WTC11 (cell line): ENCODE data around the gene SLC25A26. TPM values are rescaled to one million over a fixed set of nuclear protein-coding genes. Genes with fewer than 3 reads are reported as not detected.

Experiments
- ATF1 ChIP-seq: sonication (generic); formaldehyde crosslinking; IDR thresholded peaks from 2 replicates; pipeline ENCODE4 v1.8.1; 2023; ENCODE audit warnings: mild to moderate bottlenecking, moderate library complexity, missing genetic modification reagents
- ATF3 ChIP-seq: sonication (generic); formaldehyde crosslinking; conservative IDR thresholded peaks from 2 replicates; pipeline ENCODE4 v1.8.1; 2022; ENCODE audit warnings: mild to moderate bottlenecking, missing genetic modification reagents
- CREM ChIP-seq: sonication (generic); formaldehyde crosslinking; IDR thresholded peaks from 2 replicates; pipeline ENCODE4 v1.8.1; 2022; ENCODE audit warnings: mild to moderate bottlenecking, missing genetic modification reagents, moderate library complexity
- FOXJ3 ChIP-seq: sonication (generic); formaldehyde crosslinking; IDR thresholded peaks from 2 replicates; pipeline ENCODE4 v1.9.0; 2021; ENCODE audit warnings: missing genetic modification reagents, mild to moderate bottlenecking, borderline replicate concordance
- FOXK1 ChIP-seq: sonication (generic); formaldehyde crosslinking; IDR thresholded peaks from 2 replicates; pipeline ENCODE4 v1.8.0; 2022; ENCODE audit warnings: mild to moderate bottlenecking, moderate library complexity, missing genetic modification reagents
- FOXP4 ChIP-seq: sonication (generic); formaldehyde crosslinking; IDR thresholded peaks from 2 replicates; pipeline ENCODE4 v1.8.0; 2022; ENCODE audit warnings: mild to moderate bottlenecking, missing genetic modification reagents
- GABPB1 ChIP-seq: sonication (generic); formaldehyde crosslinking; IDR thresholded peaks from 2 replicates; pipeline ENCODE4 v1.8.1; 2023; ENCODE audit warnings: mild to moderate bottlenecking, missing genetic modification reagents
- GTF2I ChIP-seq: fragments of 250-450 bp; sonication (Bioruptor Pico); conservative IDR thresholded peaks from 2 replicates; pipeline ENCODE4 v1.4.0; 2021; ENCODE audit warnings: mild to moderate bottlenecking
- SMAD4 ChIP-seq: sonication (generic); formaldehyde crosslinking; IDR thresholded peaks from 2 replicates; pipeline ENCODE4 v1.8.0; 2022; ENCODE audit warnings: mild to moderate bottlenecking, missing genetic modification reagents
- SP1 ChIP-seq: sonication (generic); formaldehyde crosslinking; conservative IDR thresholded peaks from 2 replicates; pipeline ENCODE4 v1.8.1; 2022; ENCODE audit warnings: missing genetic modification reagents
- ZNF121 ChIP-seq: sonication (generic); formaldehyde crosslinking; IDR thresholded peaks from 2 replicates; pipeline ENCODE4 v1.8.0; 2023; ENCODE audit warnings: missing genetic modification reagents
- ZNF263 ChIP-seq: sonication (generic); formaldehyde crosslinking; IDR thresholded peaks from 2 replicates; pipeline ENCODE4 v1.8.1; 2022; ENCODE audit warnings: low read depth, mild to moderate bottlenecking, moderate library complexity, missing genetic modification reagents
- ZNF416 ChIP-seq: fragments of 250-450 bp; sonication (Bioruptor Pico); IDR thresholded peaks from 2 replicates; pipeline ENCODE4 v1.9.0; 2021; ENCODE audit warnings: mild to moderate bottlenecking, inconsistent platforms
- total RNA-seq: library from RNA; stranded (reverse); gene quantifications from 3 replicates; pipeline ENCODE4 v1.2.3, GENCODE V29; 2021
- TF ChIP-seq, protein P1 (sequence below): fragments of 250-450 bp; sonication (Bioruptor Pico); IDR thresholded peaks from 2 replicates; pipeline ENCODE4 v1.9.0; 2021; ENCODE audit warnings: mild to moderate bottlenecking, borderline replicate concordance
- TF ChIP-seq, protein P2 (sequence below): sonication (generic); formaldehyde crosslinking; IDR thresholded peaks from 2 replicates; pipeline ENCODE4 v1.8.0; 2023; ENCODE audit warnings: missing genetic modification reagents, mild to moderate bottlenecking, borderline replicate concordance
- TF ChIP-seq, protein P3 (sequence below): sonication (generic); formaldehyde crosslinking; IDR thresholded peaks from 2 replicates; pipeline ENCODE4 v1.8.1; 2023; ENCODE audit warnings: mild to moderate bottlenecking, missing genetic modification reagents, moderate library complexity
- TF ChIP-seq, protein P4 (sequence below): sonication (generic); formaldehyde crosslinking; IDR thresholded peaks from 2 replicates; pipeline ENCODE4 v1.8.0; 2023; ENCODE audit warnings: mild to moderate bottlenecking, missing genetic modification reagents
- TF ChIP-seq, protein P5 (sequence below): sonication (generic); formaldehyde crosslinking; IDR thresholded peaks from 2 replicates; pipeline ENCODE4 v1.8.1; 2023; ENCODE audit warnings: mild to moderate bottlenecking, moderate library complexity, missing genetic modification reagents
- TF ChIP-seq, protein P6 (sequence below): fragments of 250-450 bp; sonication (Bioruptor Pico); IDR thresholded peaks from 2 replicates; pipeline ENCODE4 v1.9.0; 2021; ENCODE audit warnings: moderate library complexity, mild to moderate bottlenecking, inconsistent platforms, borderline replicate concordance

SLC25A26 gene
- total RNA-seq, 1 experiment from 2014 or later: 29.1 TPM

- TF ChIP-seq, protein P1, sequence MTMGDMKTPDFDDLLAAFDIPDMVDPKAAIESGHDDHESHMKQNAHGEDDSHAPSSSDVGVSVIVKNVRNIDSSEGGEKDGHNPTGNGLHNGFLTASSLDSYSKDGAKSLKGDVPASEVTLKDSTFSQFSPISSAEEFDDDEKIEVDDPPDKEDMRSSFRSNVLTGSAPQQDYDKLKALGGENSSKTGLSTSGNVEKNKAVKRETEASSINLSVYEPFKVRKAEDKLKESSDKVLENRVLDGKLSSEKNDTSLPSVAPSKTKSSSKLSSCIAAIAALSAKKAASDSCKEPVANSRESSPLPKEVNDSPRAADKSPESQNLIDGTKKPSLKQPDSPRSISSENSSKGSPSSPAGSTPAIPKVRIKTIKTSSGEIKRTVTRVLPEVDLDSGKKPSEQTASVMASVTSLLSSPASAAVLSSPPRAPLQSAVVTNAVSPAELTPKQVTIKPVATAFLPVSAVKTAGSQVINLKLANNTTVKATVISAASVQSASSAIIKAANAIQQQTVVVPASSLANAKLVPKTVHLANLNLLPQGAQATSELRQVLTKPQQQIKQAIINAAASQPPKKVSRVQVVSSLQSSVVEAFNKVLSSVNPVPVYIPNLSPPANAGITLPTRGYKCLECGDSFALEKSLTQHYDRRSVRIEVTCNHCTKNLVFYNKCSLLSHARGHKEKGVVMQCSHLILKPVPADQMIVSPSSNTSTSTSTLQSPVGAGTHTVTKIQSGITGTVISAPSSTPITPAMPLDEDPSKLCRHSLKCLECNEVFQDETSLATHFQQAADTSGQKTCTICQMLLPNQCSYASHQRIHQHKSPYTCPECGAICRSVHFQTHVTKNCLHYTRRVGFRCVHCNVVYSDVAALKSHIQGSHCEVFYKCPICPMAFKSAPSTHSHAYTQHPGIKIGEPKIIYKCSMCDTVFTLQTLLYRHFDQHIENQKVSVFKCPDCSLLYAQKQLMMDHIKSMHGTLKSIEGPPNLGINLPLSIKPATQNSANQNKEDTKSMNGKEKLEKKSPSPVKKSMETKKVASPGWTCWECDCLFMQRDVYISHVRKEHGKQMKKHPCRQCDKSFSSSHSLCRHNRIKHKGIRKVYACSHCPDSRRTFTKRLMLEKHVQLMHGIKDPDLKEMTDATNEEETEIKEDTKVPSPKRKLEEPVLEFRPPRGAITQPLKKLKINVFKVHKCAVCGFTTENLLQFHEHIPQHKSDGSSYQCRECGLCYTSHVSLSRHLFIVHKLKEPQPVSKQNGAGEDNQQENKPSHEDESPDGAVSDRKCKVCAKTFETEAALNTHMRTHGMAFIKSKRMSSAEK (CRISPR knock-in tag): no peak
- TF ChIP-seq ATF1 (no peak), FOXP4 (CRISPR knock-in tag) (peak; percentile 15; the same call in 1 of the 2 replicates), ZNF416 (CRISPR knock-in tag) (no peak), GABPB1 (CRISPR knock-in tag) (no peak), FOXK1 (no peak), GTF2I (CRISPR knock-in tag) (no peak), CREM (CRISPR knock-in tag) (peak; percentile 51; the same call in 1 of the 2 replicates), ZNF263 (no peak), ATF3 (CRISPR knock-in tag) (no peak), FOXJ3 (no peak), SMAD4 (CRISPR knock-in tag) (no peak), ZNF121 (CRISPR knock-in tag) (peak; percentile 41; the same call in 1 of the 2 replicates), SP1 (no peak; the same call in 1 of the 2 replicates)
- TF ChIP-seq, protein P2, sequence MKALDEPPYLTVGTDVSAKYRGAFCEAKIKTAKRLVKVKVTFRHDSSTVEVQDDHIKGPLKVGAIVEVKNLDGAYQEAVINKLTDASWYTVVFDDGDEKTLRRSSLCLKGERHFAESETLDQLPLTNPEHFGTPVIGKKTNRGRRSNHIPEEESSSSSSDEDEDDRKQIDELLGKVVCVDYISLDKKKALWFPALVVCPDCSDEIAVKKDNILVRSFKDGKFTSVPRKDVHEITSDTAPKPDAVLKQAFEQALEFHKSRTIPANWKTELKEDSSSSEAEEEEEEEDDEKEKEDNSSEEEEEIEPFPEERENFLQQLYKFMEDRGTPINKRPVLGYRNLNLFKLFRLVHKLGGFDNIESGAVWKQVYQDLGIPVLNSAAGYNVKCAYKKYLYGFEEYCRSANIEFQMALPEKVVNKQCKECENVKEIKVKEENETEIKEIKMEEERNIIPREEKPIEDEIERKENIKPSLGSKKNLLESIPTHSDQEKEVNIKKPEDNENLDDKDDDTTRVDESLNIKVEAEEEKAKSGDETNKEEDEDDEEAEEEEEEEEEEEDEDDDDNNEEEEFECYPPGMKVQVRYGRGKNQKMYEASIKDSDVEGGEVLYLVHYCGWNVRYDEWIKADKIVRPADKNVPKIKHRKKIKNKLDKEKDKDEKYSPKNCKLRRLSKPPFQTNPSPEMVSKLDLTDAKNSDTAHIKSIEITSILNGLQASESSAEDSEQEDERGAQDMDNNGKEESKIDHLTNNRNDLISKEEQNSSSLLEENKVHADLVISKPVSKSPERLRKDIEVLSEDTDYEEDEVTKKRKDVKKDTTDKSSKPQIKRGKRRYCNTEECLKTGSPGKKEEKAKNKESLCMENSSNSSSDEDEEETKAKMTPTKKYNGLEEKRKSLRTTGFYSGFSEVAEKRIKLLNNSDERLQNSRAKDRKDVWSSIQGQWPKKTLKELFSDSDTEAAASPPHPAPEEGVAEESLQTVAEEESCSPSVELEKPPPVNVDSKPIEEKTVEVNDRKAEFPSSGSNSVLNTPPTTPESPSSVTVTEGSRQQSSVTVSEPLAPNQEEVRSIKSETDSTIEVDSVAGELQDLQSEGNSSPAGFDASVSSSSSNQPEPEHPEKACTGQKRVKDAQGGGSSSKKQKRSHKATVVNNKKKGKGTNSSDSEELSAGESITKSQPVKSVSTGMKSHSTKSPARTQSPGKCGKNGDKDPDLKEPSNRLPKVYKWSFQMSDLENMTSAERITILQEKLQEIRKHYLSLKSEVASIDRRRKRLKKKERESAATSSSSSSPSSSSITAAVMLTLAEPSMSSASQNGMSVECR (CRISPR knock-in tag): no peak; the same call in 1 of the 2 replicates
- TF ChIP-seq, protein P3, sequence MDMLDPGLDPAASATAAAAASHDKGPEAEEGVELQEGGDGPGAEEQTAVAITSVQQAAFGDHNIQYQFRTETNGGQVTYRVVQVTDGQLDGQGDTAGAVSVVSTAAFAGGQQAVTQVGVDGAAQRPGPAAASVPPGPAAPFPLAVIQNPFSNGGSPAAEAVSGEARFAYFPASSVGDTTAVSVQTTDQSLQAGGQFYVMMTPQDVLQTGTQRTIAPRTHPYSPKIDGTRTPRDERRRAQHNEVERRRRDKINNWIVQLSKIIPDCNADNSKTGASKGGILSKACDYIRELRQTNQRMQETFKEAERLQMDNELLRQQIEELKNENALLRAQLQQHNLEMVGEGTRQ (CRISPR knock-in tag): 0 out of 2 replicates have a peak, but pooled peaks have one; percentile 16
- TF ChIP-seq, protein P4, sequence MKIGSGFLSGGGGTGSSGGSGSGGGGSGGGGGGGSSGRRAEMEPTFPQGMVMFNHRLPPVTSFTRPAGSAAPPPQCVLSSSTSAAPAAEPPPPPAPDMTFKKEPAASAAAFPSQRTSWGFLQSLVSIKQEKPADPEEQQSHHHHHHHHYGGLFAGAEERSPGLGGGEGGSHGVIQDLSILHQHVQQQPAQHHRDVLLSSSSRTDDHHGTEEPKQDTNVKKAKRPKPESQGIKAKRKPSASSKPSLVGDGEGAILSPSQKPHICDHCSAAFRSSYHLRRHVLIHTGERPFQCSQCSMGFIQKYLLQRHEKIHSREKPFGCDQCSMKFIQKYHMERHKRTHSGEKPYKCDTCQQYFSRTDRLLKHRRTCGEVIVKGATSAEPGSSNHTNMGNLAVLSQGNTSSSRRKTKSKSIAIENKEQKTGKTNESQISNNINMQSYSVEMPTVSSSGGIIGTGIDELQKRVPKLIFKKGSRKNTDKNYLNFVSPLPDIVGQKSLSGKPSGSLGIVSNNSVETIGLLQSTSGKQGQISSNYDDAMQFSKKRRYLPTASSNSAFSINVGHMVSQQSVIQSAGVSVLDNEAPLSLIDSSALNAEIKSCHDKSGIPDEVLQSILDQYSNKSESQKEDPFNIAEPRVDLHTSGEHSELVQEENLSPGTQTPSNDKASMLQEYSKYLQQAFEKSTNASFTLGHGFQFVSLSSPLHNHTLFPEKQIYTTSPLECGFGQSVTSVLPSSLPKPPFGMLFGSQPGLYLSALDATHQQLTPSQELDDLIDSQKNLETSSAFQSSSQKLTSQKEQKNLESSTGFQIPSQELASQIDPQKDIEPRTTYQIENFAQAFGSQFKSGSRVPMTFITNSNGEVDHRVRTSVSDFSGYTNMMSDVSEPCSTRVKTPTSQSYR (CRISPR knock-in tag): peak; percentile 87; the same call in 1 of the 2 replicates
- TF ChIP-seq, protein P5, sequence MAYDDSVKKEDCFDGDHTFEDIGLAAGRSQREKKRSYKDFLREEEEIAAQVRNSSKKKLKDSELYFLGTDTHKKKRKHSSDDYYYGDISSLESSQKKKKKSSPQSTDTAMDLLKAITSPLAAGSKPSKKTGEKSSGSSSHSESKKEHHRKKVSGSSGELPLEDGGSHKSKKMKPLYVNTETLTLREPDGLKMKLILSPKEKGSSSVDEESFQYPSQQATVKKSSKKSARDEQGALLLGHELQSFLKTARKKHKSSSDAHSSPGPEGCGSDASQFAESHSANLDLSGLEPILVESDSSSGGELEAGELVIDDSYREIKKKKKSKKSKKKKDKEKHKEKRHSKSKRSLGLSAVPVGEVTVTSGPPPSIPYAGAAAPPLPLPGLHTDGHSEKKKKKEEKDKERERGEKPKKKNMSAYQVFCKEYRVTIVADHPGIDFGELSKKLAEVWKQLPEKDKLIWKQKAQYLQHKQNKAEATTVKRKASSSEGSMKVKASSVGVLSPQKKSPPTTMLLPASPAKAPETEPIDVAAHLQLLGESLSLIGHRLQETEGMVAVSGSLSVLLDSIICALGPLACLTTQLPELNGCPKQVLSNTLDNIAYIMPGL (CRISPR knock-in tag): no peak
- TF ChIP-seq, protein P6, sequence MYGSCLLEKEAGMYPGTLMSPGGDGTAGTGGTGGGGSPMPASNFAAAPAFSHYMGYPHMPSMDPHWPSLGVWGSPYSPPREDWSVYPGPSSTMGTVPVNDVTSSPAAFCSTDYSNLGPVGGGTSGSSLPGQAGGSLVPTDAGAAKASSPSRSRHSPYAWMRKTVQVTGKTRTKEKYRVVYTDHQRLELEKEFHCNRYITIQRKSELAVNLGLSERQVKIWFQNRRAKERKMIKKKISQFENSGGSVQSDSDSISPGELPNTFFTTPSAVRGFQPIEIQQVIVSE: no peak
These were observed 186.9 kb downstream of the SLC25A26 start (continued) for GRCh38 chr3:66407611-66408218.
